GM15510 (cell line): ENCODE results near the gene PRKAB2.

ENCODE experiments used
- POLR2A ChIP-seq: IDR thresholded peaks from 3 replicates; pipeline ENCODE4 v1.6.1; 2011; ENCODE audit warnings: borderline replicate concordance; ENCODE audit not compliant: insufficient read length; ENCODE audit errors: extremely low read depth

PRKAB2 gene

GRCh38 chr1:147124266-147124665 is 48.0 kb downstream of the PRKAB2 start:
- TF ChIP-seq POLR2A, result no peak

GRCh38 chr1:147117109-147117508 is 55.2 kb downstream of the PRKAB2 start:
- TF ChIP-seq POLR2A, result no peak

GRCh38 chr1:147115496-147115895 is 56.8 kb downstream of the PRKAB2 start:
- no peak for TF ChIP-seq POLR2A

- no peak for TF ChIP-seq POLR2A
Observed at GRCh38 chr1:147111381-147112130, 60.7 kb downstream of the PRKAB2 start.

- TF ChIP-seq POLR2A, result no peak
Observed at GRCh38 chr1:147110872-147111271, 61.4 kb downstream of the PRKAB2 start.

GRCh38 chr1:147110434-147110833 is 61.8 kb downstream of the PRKAB2 start:
- no peak for TF ChIP-seq POLR2A

GRCh38 chr1:147109762-147110161 is 62.5 kb downstream of the PRKAB2 start:
- TF ChIP-seq POLR2A, result no peak

GRCh38 chr1:147109041-147109440 is 63.2 kb downstream of the PRKAB2 start:
- TF ChIP-seq POLR2A, result no peak

GRCh38 chr1:147105909-147106308 is 66.4 kb downstream of the PRKAB2 start:
- no peak for TF ChIP-seq POLR2A
